GM20000 (cell line): Measurements from ENCODE around the gene PLCD4.

ENCODE experiments used
- DNase-seq: peaks from one replicate; pipeline ENCODE4 v3.0.0; 2012; ENCODE audit warnings: low spot score
- TF ChIP-seq, protein P1 (sequence below): IDR thresholded peaks from 2 replicates; pipeline ENCODE4 v1.5.1; 2012; ENCODE audit warnings: mild to moderate bottlenecking, control low read depth; ENCODE audit errors: extremely low read depth, missing control alignments

The PLCD4 gene

DNA sequence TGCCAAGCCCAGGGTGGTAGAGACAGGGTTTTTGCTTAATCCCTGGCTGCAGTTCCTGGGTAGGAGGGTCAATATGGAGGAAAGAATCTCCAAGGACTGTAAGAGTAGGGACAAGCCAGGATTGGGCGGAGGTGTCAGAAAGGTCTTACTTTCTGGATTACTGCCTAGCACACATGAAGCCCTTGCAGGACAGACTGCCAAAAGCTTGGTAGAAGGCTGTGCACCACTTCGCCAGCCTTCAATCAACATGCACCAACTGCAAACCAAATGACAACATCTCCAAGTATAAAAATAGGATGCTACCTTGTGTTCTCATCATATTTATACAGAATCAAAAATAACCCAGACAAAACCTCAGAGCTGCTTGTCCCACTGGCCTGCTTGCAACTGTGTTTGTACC lies 48.1 kb downstream of the PLCD4 start:
- no peak for DNase-seq
- TF ChIP-seq, protein P1, sequence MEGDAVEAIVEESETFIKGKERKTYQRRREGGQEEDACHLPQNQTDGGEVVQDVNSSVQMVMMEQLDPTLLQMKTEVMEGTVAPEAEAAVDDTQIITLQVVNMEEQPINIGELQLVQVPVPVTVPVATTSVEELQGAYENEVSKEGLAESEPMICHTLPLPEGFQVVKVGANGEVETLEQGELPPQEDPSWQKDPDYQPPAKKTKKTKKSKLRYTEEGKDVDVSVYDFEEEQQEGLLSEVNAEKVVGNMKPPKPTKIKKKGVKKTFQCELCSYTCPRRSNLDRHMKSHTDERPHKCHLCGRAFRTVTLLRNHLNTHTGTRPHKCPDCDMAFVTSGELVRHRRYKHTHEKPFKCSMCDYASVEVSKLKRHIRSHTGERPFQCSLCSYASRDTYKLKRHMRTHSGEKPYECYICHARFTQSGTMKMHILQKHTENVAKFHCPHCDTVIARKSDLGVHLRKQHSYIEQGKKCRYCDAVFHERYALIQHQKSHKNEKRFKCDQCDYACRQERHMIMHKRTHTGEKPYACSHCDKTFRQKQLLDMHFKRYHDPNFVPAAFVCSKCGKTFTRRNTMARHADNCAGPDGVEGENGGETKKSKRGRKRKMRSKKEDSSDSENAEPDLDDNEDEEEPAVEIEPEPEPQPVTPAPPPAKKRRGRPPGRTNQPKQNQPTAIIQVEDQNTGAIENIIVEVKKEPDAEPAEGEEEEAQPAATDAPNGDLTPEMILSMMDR: no peak

DNA sequence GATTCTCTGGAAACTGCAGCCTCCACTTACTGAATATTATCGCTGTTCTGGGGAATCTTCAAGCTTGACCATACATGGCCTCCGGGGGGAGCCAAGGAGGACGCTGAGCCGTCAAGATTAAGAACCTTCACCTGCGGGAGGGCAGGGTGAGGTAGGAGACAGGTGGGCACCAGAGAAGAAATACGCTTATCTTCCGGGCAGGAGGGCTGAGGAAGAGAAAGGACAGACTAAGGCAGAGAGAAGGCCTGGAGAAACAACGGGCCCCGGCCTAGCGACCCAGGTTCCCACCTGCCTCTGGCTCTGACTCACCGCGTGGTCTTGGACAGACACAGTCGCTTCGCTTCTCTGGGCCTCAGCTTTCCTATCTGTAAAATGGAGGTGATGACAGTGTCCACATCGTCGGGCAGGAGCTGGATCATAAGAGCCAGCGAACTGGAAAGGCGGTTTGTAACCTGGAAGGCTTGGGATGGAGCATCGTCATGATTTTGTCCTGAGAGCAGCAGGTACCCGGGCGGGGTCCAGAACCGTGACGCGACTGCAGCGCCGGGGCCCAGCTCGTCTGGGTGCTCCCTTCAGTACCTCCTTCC lies 51.1 kb downstream of the PLCD4 start:
- TF ChIP-seq, protein P1: peak; percentile 46
- DNase-seq: peak; percentile 68

DNA sequence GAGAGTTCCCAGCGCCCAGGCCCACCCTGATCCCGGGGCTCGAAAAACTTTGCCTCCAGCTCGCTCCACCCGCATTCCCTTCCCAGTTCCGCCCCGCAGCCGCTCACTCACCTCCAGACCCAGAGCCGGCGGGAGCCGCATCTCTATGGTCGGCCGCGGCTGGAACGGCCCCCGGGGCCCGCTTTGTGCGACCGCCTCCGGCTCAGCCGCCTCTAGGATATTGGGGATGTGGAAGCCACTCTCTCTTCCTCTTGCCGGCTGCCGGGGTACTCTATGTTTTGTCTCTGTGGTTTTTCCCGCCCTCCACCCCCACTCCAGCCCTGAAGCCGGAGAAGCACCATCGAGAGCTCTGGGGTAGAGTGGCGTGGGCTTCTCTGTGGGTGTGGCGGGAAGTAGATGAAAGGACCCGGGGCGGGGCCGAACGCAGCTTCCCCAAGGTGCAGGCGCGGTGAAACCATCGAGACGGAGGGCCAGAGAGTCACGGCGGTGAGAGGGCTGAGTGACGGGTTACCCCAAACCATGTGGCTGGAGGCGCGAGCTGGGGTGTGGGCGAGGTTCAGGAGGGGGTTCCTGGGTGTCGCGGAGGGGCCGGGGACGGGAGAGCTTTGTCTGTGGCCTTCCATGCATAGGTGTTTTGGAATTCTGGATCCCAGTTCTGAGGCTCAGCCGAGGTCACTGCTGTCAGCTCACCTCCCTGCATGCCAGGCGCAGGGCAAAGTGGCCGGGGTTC lies 51.7 kb downstream of the PLCD4 start, which contains the start of the genes BCS1L and ZNF142:
Gene BCS1L, plus strand, starts transcription at position 426 of the 730 bp plus-strand sequence. CDS start 1,305 bp downstream, outside the sequence.
Gene ZNF142, minus strand, starts transcription at position 366 of the 730 bp plus-strand sequence. CDS start 3,194 bp downstream, outside the sequence.
- TF ChIP-seq, protein P1: no peak
- DNase-seq: peak; percentile 91

DNA sequence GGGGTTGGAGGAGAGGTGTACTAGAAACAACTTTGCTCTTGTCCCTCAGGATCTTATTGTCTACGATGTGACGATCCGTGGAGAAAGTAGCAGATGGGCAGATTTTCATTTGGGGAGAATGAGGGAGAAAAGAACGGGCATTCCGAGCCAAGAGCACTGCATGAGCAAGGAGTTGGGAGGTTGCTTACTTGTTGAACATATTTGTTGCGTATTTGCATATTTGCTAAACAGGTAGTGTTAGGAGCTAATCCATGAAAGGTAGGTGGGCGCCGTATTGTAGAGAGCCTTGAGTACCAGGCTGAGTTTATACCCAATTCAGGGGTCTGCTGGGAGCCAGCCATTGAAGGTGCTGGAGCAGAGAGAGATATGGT lies 52.3 kb downstream of the PLCD4 start:
- TF ChIP-seq, protein P1: no peak

DNA sequence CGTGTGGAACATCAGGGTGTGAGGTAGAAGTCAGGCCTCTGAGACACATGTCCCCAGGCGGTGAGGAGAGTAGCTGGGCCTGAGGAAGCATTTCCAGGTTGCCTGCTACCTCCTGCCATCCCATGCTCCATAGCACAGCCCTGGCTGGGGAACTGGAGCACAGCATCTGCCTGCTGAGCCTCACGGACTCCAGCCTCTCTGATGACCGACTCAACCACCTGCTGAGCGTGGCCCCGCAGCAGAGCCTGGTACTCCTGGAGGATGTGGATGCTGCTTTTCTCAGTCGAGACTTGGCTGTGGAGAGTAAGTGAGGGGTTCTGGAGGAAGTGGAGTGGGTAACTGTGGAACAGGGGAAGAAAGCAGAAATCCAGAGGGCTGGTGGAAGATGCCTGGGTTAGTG lies 54.7 kb downstream of the PLCD4 start:
- TF ChIP-seq, protein P1: no peak
- no peak for DNase-seq

More for the DNA sequence above, 52.3 kb downstream of the PLCD4 start:
- no peak for DNase-seq

DNA sequence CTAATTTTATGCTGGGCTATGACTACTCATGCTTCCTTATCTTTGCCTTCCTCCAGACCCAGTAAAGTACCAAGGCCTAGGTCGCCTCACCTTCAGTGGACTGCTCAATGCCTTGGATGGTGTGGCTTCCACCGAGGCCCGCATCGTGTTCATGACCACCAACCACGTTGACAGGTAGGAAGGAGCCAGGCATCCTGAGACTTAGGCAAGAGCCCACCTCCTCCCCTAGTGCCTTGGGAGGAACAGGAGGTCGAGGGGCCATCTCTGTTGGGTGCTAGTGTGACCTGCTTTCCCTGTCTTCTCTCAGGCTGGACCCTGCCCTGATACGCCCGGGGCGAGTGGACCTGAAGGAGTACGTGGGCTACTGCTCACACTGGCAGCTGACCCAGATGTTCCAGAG lies 55.1 kb downstream of the PLCD4 start:
- DNase-seq: no peak
- TF ChIP-seq, protein P1: no peak

DNA sequence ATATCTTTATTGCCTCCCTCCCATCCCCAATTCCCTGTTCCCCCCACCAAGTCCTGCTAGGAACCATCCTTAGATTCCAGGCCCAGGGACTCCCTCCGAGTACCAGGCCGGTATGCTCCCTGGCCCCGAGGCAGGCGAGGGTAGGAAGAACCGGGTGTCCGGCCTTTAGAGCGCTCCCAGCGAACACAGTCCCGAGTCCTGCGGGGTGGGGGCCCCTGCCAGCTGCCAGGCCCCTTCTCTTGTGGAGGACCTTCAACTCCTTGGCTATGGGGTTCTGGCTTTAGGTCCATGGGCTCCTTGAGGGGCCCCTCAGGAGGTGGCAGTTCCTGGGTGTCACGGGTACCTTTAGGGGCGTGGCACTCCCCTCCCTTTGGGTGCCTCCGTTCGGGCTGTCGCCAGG lies 56.2 kb downstream of the PLCD4 start:
- TF ChIP-seq, protein P1: no peak

More for the DNA sequence above, 56.2 kb downstream of the PLCD4 start:
- no peak for DNase-seq
